ENCODE measurements around the gene SORCS2.

- TF ChIP-seq SIN3A (IDR thresholded peaks at IDR 0.05; ENCODE audit: borderline replicate concordance, insufficient read depth, low read length) (no peak), POLR2AphosphoS5 (IDR thresholded peaks at IDR 0.05; ENCODE audit: low read depth, low read length) (no peak), FOXP2 (optimal IDR thresholded peaks at IDR 0.05; ENCODE audit: borderline replicate concordance, extremely low read depth, extremely low read length, insufficient read depth) (no peak), TAF1 (IDR thresholded peaks at IDR 0.05; ENCODE audit: borderline replicate concordance, insufficient read depth, low read length) (no peak)
- TF ChIP-seq, protein P1, sequence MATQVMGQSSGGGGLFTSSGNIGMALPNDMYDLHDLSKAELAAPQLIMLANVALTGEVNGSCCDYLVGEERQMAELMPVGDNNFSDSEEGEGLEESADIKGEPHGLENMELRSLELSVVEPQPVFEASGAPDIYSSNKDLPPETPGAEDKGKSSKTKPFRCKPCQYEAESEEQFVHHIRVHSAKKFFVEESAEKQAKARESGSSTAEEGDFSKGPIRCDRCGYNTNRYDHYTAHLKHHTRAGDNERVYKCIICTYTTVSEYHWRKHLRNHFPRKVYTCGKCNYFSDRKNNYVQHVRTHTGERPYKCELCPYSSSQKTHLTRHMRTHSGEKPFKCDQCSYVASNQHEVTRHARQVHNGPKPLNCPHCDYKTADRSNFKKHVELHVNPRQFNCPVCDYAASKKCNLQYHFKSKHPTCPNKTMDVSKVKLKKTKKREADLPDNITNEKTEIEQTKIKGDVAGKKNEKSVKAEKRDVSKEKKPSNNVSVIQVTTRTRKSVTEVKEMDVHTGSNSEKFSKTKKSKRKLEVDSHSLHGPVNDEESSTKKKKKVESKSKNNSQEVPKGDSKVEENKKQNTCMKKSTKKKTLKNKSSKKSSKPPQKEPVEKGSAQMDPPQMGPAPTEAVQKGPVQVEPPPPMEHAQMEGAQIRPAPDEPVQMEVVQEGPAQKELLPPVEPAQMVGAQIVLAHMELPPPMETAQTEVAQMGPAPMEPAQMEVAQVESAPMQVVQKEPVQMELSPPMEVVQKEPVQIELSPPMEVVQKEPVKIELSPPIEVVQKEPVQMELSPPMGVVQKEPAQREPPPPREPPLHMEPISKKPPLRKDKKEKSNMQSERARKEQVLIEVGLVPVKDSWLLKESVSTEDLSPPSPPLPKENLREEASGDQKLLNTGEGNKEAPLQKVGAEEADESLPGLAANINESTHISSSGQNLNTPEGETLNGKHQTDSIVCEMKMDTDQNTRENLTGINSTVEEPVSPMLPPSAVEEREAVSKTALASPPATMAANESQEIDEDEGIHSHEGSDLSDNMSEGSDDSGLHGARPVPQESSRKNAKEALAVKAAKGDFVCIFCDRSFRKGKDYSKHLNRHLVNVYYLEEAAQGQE (IDR thresholded peaks at IDR 0.05; ENCODE audit: insufficient read depth in 1 of 2, low read depth in 2 of 2, low read length in 2 of 2), result no peak
These were observed 107.8 kb downstream of the SORCS2 start for GRCh38 chr4:7299908-7300710.

Measured in PFSK-1 (cell line).